Occipital lobe (tissue), 2 donors: ENCODE measurements around the gene NFIB. TPM values are rescaled to one million over a fixed set of nuclear protein-coding genes. Genes with fewer than 3 reads are reported as not detected.

ENCODE experiments used
- DNase-seq: peaks from one replicate; lab custom pipeline; 2025; lab: John Stamatoyannopoulos, UW
- total RNA-seq: library from RNA; depleted of rRNA; stranded (reverse); fragments of >200 nt; gene quantifications from one replicate; pipeline ENCODE4 v1.2.3, GENCODE V29; 2014

NFIB gene
- total RNA-seq, 1 donor from 2014 or later: 159 TPM

DNA sequence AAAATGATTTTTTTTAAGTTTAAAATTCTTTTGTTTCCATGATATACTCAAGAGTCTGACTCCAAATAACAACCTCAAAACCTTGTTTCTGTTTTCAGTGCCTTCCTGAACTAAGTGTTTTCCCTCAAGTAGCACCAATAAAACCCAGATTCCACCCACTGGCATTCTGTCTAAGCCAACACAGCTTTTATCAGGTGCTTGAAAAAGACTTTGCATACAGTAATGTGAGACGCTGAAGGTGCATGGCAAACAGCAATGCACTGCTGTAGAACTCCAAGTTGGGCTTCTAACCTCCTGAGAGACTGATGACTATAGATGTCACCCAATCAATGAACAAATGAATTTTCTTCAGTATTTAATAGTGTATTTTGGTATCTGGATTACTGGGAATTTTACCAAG lies 95.7 kb downstream of the NFIB start:
- no peak for DNase-seq

DNA sequence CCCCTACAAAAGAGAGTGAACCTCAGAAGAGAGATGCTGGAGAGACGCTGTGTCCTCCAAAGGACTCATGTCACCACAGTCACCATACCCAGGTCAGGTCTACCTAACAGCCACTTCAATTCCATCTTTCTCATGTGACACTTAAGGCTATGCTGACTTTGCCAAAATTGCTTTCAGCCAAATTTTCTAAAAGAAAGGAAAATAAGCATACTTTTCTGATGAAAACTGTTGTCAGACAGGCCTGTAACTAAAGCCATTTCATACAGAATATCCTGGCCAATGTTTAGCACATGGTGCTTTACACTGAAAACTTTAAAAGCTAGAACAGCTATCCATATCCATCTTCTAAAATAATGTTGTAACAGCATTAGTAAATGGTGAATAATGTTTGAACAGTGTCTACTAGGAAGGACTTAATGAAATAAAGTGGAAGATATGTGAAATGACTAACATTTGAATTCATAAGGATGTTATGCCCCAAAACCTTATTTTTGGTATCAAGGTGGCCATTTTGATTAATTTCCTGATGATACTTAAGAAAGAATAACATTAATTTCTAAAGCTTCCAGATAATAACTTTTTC lies 97.2 kb downstream of the NFIB start:
- DNase-seq: no peak

DNA sequence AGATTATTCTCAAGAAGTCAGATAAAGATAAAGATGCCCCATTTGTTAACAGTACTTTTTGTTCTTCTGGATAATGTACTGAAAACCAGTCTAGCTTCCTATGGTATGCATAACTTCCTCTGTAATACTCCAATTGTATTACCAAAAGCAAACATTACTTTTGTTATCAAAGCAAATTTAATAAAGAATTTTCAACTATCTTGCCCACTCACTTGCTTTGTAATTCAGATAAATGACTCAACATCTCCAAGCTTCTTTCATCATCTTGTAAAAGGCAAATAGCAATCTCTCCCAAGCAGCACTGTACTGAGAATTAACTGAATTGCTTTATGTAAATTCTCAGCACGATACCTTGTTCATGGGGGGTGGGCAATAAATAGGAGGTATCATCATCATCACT lies 98.3 kb downstream of the NFIB start:
- DNase-seq: no peak

DNA sequence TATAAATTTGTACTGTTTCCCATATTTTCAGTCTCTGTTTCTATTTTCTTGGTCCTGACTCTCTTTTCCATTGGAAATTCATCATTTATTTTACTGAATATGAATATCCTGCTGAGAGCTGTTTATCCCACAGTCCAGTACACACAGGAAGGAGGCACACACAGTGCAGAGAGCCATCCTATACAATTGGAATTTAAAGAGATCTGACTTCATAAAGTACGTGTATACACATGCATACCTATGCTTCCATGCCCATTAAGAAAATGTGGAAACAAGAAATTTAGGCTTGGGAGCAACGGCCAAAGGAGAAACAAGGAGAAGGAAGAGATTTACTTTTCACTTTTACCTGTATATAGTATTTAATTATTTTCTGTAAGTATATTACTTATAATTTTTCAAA lies 99.2 kb downstream of the NFIB start:
- DNase-seq: no peak

DNA sequence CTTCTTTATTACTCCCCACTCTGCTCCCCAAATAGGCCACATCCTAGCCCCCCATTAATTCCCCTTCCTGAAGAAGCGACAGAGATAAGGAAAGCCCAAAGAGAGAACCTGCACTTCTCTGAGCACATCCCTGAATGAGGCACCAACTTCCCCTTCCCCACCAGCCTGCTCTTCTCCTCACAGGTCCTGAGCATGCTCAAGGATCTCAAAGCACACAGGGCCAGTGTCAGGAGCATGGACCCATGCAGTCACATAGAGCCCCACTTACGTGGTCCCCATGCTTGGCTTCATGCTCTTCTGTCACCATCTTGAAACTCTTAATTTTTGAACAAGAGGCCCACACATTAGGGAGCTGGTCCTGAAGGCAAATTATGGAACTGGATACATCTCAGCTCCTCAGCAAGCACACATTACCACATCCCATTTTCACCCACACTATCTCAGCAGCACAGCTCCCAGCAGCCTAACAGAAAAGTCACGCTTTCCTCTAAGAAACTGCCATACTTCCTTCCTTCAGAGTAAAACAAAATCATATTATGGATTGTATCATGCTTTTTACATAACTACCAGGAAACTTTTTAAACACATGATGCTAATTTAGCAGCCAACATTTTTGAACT lies 99.8 kb downstream of the NFIB start:
- DNase-seq: no peak

DNA sequence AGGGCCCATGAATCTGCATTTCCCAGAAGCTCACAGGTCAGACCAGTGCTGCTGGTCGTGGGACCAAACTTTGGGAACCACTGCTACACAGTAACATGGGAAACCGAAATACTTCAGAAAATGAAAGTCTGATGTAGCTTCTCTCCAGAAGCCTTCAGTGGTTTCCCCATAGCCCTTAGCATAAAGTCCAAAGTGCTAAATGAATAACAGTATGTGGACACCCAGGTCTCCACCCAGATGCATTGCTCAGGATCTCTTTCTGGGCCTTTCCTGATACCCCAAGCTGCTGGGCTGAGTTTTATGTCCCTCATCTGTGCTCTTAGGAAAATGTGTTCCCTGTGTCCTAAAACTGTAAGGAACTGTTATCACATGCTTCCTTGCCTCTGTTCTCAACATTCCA lies 100.4 kb downstream of the NFIB start:
- no peak for DNase-seq

DNA sequence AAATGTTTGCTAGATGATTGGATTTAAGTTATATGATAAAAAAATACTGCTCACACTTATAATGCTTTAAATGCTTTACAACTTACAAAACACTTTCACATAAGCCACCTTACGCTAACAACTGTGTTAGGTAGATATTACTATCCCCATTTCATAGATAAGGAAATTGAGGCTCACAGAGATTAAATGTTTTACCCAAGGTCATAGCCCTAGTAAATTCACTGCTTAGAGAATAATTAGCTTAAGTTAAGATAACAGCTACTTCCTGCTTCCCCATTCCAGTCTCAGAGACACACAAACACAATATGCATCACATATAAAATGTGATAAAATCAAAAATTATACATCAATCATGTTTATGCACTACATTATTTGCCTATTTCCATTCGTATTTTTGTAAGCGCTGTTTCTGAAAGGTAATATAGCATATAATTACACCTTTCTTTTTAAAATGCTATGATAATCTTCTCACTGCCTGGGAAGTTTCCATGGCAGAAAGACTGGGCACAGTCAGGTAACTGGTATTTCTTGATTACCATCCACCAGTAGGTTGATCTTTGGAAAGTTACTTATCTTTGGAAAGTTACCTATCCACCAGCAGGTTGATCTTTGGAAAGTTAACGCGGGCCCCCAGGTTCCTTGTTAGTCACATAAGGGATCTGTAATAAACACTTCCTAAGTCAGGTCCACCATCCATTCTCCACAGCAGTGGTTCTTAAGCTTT lies 101.1 kb downstream of the NFIB start:
- DNase-seq: no peak

DNA sequence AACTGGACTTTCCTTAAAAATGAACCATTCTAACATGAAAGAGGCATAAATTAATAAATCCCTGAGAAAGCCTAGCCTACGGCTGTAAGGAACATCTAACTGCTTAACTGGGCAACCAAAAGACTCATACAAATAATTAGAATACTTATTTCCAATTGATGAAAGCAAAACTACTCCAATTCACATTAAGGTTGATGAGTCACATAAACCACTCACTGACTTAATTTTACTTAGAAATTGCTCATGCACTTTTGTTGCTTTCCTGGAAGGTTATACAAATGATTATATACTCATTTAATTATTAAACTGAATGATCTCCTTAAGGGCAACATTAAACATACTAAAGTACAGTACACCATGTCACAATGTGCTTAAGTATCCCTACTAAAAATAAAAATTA lies 101.9 kb downstream of the NFIB start:
- no peak for DNase-seq

DNA sequence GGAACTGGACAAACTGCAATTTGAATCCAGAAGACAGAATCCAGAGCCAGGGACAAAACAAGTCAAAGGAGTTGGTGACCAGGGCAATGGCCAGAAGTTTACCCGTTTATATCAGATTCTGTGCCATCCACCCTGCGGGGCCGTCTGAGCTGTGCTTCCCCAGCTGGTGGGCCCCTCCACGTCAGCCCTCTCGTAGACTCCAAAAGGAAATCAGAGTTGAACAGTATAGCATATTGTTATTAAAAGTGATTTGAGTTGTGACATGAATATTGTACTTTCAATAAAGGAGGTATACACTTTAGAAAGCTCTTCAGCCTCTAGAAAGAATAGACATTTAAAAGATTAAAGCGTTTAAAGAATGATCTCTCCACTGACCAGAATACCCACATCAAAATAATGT lies 102.4 kb downstream of the NFIB start:
- DNase-seq: no peak

DNA sequence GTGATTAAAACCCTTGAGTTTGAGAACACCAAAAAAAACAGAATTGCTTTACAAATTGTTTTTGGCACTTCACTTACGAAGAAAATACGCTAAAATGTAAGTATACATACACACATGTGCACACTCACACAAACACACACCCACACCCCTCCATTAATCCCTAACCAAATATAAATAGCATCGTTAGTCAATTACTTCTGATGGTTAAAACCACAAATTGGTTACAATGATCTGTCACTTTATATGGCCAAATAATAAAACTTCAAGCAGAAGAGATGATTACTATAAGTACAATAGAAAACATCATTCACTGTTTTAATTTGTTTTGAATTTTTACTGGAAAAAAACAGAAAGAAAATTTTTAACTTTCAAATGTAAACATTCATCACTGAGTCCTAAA lies 103.5 kb downstream of the NFIB start:
- DNase-seq: no peak

DNA sequence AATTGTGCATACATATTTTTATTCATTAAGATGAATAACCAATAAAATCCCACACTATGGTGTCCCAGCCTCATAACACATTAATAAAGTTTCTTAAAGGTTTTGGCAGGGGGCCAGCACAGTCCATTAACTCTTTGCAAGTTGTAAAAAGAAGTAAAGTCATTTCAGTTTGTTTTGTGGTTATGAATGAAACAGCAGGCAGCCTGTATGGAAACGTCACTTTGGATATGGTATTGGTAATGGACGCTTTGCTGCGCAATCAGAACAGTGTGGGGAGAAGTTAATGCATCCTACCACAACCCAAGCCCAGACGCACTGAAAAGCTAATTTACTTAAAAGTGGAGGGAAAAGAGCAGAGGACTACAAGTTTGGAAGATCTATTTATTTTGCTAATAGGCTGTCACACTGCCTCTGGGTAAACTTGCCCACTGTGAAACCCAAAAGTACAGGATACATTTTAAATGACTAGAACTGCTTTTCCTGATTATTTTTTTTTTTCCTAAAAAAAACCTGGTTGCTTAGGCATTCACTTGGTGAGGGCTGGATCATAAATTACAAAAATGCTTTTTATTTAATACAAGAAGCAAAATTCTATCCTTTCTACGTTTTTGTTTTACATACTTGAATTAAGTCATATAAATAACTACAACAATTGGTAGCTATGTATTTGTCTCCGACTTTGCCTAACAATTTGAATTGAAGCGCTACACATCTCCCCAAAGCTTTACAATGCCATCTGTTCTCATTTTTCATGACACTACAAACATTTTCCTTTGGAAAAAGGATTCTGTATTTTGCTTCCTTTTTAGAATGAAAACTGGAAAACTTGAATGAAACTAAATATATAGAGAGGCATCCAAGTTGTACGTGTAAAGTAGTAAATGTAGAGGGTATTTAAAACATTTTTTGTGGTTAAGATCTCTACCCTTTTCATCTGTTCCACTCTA lies 104.3 kb downstream of the NFIB start:
- no peak for DNase-seq

DNA sequence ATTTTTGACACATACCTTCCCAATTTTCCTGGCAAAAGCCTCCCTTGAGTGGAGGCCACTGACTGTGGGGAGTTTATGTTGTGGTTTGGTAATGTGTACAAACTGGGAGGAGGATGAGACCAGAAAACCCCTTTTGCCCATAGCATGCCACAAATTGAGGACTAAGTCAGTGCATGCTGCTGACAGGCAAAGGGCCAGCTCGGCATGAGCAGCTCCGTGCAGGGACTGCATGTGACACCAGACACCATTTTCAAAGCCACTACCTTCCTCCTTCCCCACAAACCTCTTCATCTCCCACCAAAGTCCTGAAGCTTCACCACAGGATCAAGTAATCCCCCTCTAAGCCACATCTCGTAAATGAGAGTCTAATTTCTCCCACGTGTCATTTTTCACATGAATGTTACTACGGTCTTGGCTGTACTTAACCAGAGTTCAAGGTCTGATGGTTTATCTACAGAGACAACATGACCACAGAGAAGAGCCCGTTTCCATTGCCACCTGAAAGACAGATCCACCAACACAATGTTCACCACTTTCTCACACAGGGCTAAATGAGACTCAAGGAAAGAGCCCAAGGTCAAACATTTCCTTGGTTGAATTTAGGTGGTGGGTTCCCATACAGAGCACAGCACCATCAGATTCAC lies 106.5 kb downstream of the NFIB start:
- no peak for DNase-seq

DNA sequence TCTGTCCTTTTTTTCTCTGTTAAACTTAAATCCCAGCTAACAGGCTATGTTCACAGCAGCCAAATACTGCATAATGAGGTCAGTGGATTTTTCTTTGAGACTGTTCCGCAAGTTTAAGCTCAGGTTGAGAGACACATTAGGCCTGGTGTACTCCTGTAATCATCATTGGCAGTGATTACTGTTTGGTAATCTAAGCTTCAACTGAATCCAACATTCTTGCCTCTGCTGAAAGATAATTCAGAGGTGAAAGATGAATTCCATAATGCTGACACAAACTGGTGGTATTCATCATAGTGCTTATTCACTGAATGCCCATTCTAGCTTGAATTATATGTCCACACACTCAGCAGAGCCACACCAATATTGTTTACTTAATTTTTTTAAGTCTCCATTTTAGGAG lies 108.5 kb downstream of the NFIB start:
- DNase-seq: no peak

DNA sequence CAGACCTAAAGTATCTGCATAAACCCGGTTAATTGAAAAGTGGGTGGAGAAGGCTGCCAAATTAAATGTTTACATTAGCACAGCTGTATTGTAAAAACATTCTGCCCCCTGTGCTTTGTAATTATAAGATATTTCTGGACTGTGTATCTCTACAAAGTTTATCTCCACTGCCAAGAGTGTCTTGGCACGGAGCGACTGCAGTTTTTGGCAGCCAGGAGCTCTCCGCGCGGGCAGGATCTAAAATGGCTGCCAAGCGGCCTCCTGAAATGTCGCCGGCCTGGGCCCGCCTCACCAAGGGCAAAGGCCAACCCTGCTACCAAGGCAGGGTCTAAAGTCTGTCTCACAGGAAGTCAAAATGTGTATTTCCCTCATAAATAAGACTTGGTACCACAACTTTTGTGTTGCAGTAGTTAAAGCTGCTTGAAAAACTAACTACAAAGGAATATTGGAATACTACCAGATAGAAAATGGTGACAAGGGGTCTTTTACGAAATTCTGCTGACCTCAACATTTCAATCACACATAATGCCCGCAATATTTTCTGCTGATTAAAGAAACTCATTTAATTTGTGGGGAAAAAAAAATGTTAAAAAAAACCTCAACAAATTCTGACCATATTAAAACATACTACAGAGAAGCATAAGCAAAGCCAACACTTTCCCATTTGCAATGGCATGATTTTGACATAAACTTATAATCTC lies 110.4 kb downstream of the NFIB start:
- peak; percentile 25 for DNase-seq

DNA sequence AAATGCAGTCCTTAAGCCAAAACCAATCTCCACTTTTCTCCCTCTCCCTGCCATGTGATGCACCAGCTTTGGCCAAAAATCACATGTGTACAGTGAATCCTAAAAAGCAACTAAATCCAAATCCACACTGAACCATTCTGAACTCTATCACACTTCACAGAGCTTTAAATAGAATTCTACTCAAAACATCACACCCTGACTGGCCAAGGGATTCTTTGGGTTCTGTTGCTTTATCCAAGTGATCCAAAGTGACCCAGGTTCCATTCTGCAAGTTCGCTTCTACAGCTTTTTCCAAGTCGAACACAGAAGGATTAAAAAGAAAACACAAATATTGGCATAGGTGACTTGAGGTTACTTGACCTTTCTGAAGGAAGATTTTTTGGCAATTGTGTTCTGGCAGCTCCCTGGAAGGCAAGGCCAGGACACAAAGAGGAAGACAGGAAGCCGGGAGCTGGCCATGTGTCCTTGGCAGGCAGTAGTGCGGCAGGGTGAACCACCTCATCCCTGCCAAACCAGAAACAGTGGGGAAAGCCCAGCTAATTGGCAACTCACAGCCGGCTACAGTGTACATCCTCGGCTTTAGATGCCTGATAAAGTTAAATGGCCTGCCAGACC lies 115.0 kb downstream of the NFIB start:
- peak; percentile 10 for DNase-seq

DNA sequence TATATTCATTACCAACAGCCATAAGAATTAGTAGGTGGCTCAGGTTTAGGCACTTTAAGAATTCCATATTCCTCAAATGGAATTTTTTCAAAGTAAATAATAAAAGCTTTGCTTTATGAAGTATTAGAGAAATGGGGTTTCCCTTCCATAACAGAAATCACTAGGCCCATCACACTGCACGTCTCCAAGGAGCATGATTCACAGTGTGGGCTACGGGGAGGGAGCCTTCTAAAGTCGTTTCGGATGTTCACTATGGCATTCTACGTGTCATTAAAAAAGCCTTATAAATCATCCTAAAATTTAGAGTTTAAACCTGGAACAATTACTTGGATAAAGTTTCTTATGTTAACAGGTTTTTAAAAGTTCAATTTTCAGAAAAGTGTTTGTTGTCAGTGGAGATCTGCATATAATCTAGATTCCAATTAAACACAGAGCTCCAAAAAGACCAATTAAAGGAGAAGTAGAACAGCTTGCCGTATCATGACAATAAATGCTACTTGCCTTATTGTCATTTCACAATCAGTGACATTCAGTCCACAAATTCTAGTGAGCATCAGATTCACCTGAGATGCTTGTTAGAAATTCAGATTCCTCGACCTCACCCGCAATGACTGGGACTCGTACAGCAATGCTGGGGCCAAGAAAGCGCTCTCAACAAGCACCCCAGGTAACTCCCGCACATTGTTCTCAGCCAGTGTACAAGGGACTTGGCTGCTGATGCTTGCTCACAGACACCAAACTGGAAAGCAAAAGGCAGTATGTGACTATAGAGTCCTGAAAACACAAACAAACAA lies 115.7 kb downstream of the NFIB start:
- no peak for DNase-seq

DNA sequence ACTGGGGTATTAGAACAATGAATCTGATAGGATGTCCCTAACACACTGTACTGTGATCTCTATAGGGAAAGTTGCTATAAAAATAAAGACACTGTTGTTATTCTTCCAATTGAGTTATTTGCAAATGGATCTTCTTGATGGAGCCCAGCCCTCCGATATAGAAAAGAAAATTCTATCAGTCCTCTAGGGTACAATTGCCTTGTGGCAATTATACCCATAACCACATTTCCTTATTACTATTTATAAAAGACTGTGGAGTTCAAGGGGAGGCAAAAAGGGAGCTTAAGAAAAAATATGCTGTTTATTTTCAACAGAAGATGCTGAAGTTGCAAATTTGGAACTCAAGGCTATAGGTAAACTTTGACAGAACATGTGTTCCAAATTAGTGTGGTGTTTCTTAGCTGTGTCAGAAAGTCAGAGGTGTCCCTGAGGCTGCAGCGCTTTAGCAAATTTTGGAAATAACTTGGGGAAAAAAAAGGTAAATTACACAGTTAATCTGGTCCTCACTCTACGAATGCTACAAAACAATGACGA lies 116.5 kb downstream of the NFIB start:
- DNase-seq: no peak

DNA sequence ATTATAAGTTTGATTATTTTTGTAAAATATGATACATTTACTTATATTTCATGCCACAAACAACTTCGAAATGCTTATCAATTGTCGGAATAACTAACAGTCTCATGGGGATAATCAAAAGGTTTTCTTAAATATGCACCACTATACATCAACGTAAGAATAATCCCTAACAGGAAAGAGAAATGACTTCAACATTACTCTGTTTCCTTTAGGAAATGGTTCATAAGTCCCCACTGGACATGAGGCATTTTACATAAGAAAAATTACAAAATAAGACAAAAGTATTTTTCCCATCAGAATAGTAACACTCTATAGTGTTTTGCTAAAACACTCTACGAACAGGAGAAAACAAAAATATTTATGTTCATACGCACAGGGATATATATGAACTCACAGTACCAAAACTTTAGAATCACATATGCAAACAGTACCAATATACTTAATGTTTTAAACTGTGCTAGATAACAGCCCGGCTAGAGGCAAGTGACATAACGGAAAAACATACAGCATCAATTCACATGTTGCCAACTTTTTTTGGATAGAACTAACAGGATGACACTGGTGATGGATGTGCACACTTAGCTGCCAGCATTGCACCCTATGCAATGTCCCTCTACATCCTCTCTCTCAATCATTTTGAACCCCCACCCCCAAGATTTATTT lies 120.5 kb downstream of the NFIB start:
- DNase-seq: no peak

DNA sequence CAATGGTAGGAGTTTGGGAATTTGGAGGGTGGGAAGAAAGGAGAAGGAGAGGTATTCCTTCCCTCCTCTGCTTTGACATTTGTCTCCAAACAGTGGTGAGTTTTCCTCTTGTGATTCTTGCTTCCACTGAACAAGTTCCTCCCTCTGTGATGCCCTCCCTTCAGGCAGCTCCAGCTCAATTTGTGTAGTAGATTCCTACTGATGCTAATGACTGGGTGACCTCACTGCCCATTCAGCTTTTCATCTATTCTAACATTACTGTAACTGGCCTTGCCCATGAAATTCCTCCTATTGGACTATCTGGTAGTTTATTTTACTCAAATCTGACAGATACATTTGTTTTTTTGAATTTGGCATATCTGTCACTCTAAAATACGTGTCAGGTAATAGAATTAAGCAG lies 121.4 kb downstream of the NFIB start:
- DNase-seq: no peak
